HG02571 (cell line): ENCODE results near the gene POLR3B.

Source experiments
- ATAC-seq: cut with Tn5 transposase; IDR thresholded peaks from one replicate; pipeline ENCODE4 v1.9.1; 2021; ENCODE audit warnings: mild to moderate bottlenecking, moderate library complexity; ENCODE audit not compliant: unreplicated experiment

The POLR3B gene

DNA sequence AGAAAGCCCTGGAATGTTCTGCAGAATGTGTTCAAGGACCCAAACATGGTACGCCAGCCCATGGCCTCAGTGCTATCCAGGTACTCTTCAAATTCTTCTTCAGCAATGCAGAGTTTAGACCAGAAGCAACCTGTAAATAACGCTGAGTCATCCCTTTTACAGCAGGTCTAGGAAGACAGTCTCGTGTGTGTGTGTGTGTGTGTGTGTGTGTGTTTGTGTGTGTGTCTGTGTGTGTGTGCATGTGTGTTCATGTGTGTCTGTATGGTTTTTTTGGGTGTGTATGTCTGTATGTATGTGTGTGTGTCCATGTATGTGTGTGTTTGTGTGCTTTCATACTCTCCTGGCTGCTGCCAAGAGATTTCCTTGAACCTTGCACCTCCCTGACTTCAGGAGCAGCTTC is 165.2 kb downstream of the POLR3B start:
- ATAC-seq: no peak

DNA sequence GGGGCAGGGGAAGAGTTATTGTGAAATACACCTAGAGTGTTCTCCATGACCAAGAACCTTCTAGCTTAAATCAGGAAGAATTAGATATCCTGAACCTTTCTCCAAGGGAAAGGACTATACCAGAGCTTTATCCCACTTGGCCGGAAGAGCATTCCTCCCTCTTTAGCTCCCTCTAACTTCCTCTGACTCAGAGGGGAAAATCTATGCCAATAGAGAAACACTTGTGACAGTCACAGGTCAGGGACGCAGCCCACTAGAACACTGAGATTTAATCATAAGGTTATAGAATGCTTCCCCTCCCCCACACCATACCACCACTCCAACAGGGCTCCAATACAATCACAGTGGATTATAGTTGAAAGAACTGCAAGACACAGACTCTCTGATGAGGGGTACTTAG is 169.8 kb downstream of the POLR3B start:
- ATAC-seq: no peak

DNA sequence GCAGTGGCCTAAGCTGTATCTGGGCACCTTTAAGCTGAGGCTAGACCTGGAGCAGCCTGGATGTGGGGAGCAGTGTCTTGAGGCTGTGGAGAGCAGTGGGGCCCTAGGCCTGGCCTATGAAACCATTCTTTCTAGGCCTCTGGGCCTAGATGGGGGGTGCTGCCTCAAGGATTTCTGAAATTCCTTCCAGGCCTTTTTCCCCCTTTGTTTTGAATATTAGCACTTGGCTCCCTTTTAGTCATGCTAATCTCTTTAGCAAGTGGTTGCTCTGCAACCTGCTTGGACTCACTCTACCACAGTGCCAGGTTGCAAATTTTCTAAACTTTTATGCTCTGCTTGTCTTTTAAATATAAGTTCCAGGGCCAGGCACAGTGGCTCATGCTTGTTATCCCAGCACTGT is 183.7 kb downstream of the POLR3B start:
- no peak for ATAC-seq

DNA sequence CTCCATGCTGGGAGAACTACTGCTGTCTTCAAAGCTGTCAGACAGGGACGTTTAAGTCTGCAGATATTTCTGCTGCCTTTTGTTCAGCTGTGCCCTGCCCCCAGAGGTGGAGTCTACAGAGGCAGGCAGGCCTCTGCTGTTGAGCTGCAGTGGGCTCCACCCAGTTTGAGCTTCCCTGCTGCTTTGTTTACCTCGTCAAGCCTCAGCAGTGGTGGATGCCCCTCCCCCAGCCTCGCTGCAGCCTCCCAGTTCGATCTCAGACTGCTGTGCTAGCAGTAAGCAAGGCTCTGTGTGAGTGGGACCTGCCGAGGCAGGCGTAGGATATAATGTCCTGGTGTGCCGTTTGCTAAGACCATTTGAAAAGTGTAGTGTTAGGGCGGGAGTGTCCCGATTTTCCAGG is 193.9 kb downstream of the POLR3B start:
- ATAC-seq: no peak

DNA sequence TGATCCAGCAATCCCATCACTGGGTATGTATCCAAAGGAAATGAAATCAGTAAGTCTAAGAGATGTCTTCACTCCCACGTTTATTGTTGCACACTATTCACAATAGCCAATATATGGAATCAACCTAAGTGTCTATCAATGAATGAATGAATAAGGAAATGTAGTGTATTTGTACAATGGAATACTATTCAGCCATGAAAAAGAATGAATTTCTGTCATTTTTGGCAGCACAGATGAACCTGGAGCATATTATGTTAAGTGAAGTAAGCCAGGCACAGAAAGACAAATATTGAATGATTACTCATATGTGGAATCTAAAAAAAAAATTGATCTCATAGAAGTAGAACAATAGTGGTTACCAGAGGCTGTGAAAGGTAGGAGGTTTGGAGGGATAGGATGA is 194.7 kb downstream of the POLR3B start:
- no peak for ATAC-seq
